Coronary artery (tissue), 2 donors: ENCODE results near the gene CBX8.

Source experiments
- DNase-seq: peaks from one replicate; pipeline ENCODE4 v3.0.0-alpha.2; 2017; ENCODE audit warnings: low spot score
- H3K27ac ChIP-seq, 2 donors: fragments of 200-600 bp; sonication (generic); one replicate each; pipeline ENCODE4 v1.5.1; 2016 to 2019
- H3K4me3 ChIP-seq: fragments of 200-600 bp; sonication (generic); 2 replicates; pipeline ENCODE4 v1.5.1; 2016; ENCODE audit warnings: mild to moderate bottlenecking, moderate library complexity
- TF ChIP-seq, protein P1 (sequence below): fragments of 200-600 bp; sonication (generic); IDR thresholded peaks from one replicate; pipeline ENCODE4 v1.5.1; 2019; ENCODE audit warnings: antibody characterized with exemption

The CBX8 gene

DNA sequence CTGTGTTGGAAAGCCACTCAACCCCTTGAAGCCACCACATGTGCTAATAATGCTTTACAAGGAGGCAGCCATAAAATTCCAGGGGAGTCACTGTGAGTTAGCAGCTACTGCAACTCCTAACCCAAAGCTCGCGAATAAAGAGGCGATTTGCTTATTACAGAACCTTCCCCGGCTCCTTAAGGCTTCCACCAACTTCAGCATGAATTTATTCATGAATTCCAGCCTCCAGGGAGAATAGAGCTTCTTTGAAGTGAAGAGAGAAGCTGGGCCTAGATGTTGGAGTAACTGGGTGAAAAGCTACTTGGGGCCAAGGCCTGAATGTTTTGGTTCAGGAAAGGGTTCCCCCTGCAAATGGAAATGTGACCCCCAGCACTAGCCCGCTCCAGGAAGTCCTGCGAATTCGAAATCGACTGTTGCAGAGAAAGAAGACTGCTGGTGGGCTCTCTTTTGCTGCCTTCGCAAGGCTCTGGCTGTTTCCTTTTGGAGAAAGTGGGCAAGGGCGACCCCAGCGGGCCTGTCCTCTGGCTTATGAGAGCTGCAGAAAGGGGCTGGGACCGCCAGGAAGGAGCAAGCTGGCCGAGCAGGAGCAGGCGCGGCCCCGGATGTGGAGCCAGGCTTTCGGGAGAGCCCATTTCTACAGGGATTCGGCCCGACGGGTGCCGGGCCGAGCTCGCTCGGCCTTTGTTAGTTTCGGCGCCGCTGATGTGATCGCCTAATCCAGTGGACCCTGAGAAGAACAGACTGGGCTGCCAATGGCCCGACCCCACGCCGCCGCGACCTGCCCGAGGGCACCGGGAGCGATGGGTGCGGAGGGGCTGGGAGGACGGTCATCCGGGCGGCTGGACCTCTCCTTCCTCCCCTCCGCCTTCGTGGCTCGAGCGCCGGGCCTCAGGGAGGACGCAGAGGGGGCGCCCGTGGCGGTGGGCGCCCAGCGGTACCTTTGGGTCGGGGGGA, 7.6 kb downstream of the CBX8 start:
- TF ChIP-seq, protein P1, sequence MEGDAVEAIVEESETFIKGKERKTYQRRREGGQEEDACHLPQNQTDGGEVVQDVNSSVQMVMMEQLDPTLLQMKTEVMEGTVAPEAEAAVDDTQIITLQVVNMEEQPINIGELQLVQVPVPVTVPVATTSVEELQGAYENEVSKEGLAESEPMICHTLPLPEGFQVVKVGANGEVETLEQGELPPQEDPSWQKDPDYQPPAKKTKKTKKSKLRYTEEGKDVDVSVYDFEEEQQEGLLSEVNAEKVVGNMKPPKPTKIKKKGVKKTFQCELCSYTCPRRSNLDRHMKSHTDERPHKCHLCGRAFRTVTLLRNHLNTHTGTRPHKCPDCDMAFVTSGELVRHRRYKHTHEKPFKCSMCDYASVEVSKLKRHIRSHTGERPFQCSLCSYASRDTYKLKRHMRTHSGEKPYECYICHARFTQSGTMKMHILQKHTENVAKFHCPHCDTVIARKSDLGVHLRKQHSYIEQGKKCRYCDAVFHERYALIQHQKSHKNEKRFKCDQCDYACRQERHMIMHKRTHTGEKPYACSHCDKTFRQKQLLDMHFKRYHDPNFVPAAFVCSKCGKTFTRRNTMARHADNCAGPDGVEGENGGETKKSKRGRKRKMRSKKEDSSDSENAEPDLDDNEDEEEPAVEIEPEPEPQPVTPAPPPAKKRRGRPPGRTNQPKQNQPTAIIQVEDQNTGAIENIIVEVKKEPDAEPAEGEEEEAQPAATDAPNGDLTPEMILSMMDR, result no peak
- DNase-seq, result no peak
- Histone ChIP-seq H3K4me3 (peak overlapping the region; percentile 47), H3K27ac (no peak overlapping the region)

DNA sequence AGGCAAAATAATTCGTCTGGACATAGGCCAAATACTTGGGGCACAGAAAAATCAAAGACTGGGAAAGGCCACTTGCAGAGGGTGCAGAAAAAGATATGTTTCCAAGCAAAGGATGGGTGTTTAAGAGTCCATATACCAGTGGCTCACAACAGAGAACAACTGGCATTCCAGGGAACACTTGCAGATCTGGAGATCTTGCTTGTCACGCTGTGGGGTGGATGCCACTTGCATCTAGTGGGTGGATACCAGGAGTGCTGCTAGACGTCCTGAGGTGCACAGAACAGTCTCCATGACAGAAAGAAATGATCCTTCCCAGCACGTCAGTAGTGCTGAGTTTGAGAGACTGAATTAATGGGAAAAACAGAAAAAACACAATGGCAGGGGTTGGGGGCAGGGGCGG, 8.4 kb downstream of the CBX8 start:
- H3K4me3 ChIP-seq, result no peak overlapping the region
- H3K27ac ChIP-seq, result no peak overlapping the region
- no peak for DNase-seq
- TF ChIP-seq, protein P1, result no peak

DNA sequence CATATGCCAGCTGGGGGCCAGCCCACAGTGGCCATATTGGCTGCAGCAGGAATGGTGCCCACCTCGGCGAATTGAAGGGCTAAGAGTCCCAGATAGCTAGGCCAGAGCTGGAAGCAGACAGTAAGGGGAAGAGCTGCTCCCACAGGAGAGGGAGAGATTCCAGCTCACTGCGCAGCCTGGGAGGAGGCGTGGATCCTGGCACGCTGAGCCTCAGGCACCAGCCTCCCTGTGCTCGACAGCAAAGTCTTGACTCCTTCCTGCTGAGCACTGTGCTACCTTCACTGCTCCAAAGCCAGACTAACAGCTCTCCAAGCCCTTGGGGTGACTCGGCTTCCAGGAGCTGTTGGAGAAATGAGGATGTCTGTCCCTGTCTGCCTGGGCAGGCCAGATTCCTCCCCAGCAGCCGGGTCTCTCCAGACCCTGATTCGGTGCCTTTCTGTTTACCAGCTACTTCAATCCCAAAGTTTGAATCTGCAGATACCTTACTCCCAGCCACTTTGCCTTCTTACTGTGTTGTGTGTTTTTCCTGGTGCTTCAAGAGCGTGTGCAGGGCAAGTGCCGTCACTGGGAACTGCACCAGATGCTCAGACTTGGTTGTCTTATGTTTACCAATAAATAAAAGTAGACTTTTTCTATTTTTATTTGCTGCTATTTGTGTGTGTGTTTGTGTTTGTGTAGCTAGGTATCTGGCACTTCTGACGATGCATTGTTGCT, 9.8 kb downstream of the CBX8 start:
- no peak overlapping the region for H3K4me3 ChIP-seq
- DNase-seq, result no peak

DNA sequence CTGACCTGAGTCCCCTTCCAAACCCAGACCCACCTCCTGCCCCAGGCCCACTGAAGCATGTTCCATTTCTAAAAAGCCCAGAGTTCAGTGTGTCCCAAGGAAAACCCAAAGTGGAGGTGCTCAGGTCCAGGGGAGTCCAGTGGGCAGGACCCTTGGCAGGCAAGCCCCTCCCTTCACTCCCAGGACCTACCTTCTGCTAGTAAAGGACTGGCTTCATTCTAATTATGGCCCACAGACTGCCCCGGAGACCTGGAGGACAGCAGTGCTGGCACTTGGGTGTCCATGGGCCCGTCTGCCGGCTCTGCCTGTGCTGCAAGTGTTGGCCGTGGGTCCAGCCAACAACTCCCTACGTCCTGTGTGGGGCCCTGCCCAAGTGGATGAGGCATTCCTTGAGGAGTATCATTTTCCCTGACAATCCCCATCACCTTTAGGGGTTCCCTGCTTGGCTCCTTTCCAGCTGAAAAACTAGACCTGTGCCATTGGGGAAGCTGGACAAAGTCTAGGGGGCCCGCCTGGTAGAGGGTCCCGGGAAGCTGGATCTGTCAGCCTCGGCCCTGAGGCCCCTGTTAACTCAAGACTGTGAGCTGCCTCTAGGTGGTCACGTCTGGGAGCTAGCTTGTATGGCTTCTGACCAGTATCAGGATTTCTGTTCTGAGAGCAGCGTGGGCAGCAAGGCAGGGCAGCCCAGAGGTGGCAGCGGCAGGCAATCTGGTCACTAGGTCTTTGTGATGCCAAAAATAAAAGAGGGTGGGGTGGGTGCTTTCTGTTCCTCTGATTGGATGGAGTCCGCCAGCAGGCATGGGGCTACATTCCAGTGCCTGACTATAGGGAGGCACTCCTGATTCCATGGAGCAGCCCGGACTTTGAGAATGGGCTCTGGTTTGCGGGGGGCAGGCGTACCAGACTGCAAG, 10.7 kb downstream of the CBX8 start:
- Histone ChIP-seq H3K27ac (no peak overlapping the region), H3K4me3 (no peak overlapping the region)
- TF ChIP-seq, protein P1, result no peak
- no peak for DNase-seq

More for the DNA sequence above, 9.8 kb downstream of the CBX8 start:
- TF ChIP-seq, protein P1, result no peak
- H3K27ac ChIP-seq, result no peak overlapping the region

DNA sequence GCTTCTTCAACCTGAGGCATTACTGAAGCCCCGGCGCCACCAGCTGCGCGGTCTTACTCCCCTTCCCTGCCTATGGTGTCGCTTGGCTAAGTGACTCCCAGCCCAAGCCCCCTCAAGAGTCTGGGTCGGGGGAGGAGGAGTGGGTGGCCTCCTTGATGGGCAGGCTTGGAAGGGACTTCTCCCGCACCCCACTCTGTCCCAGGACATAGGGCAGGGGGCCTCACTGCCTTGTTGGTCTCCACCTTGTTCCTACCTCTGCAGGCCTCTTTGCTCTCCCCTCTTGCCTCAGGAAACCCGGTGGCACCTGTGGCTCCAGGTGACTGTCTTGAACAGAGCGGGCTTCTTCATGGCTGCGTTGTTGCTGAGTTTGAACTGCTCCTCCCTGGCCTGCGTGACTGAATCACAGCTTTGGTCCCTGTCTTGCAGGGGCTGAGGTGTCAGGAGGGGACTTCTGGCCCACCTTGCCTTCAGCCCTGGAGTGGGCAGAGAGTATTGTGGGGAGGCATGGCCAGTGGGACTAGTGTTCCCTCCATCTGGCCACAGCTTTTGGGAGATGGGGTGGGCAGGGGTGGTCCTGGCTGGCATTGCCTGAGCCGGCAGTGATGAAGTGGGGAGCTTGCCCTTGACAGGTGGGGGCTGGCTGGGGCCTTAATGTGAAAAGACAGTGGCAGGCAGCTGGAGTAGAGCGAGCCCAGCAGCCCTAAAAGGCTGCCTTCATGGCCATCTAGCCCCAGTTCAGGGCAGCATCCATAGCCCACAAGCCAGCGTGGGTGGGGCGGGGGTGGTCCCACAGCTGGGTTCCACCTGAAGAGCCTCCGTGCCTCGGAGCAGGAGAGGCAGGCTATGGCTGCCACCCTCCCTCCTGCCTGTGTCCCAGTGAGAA, 11.6 kb downstream of the CBX8 start:
- TF ChIP-seq, protein P1, result no peak

More for the DNA sequence above, 11.6 kb downstream of the CBX8 start:
- no peak overlapping the region for H3K27ac ChIP-seq
- no peak for DNase-seq
- H3K4me3 ChIP-seq, result no peak overlapping the region
